Trophoblast cell (in vitro differentiated cells and primary cell): ENCODE results near the gene PTPRT.

Experiments
- DNase-seq, 2 donors: peaks; one replicate each; pipeline ENCODE4 v3.0.0-alpha.2; 2016
- H2AFZ ChIP-seq: 2 replicates; pipeline ENCODE4 v1.6.1; 2013; ENCODE audit warnings: low read length, moderate library complexity, mild to moderate bottlenecking; ENCODE audit not compliant: insufficient read depth, poor library complexity
- H2AK5ac ChIP-seq: 2 replicates; pipeline ENCODE4 v1.6.1; 2013; ENCODE audit warnings: mild to moderate bottlenecking, low read length
- H2BK120ac ChIP-seq: 2 replicates; pipeline ENCODE4 v1.6.1; 2013; ENCODE audit warnings: low read length, mild to moderate bottlenecking, moderate library complexity; ENCODE audit not compliant: insufficient read depth, poor library complexity
- H2BK12ac ChIP-seq: 2 replicates; pipeline ENCODE4 v1.6.1; 2013; ENCODE audit warnings: mild to moderate bottlenecking, low read length, moderate library complexity
- H2BK5ac ChIP-seq: 2 replicates; pipeline ENCODE4 v1.6.1; 2013; ENCODE audit warnings: low read length, low read depth, moderate library complexity, mild to moderate bottlenecking; ENCODE audit not compliant: poor library complexity
- H3K14ac ChIP-seq: 2 replicates; pipeline ENCODE4 v1.6.1; 2013; ENCODE audit warnings: mild to moderate bottlenecking, low read length
- H3K18ac ChIP-seq: 2 replicates; pipeline ENCODE4 v1.6.1; 2013; ENCODE audit warnings: mild to moderate bottlenecking, low read length
- H3K23ac ChIP-seq: 2 replicates; pipeline ENCODE4 v1.6.1; 2013; ENCODE audit warnings: low read length
- H3K27ac ChIP-seq: 2 replicates; pipeline ENCODE4 v1.5.1; 2013; ENCODE audit warnings: low read depth, mild to moderate bottlenecking, inconsistent platforms, low read length, moderate library complexity
- H3K27me3 ChIP-seq: 2 replicates; pipeline ENCODE4 v1.6.1; 2013; ENCODE audit warnings: inconsistent platforms, mild to moderate bottlenecking, low read length, moderate library complexity; ENCODE audit not compliant: insufficient read depth
- H3K36me3 ChIP-seq, 2 experiments: 1 replicate in 1 of 2; 2 replicates in 1 of 2; pipeline ENCODE4 v1.6.1; 2013; ENCODE audit warnings: low read length in 2 of 2, mild to moderate bottlenecking in 2 of 2, moderate library complexity in 1 of 2; ENCODE audit not compliant: insufficient read depth in 2 of 2, control insufficient read depth in 1 of 2
- H3K4ac ChIP-seq: 2 replicates; pipeline ENCODE4 v1.6.1; 2013; ENCODE audit warnings: low read depth, mild to moderate bottlenecking, low read length, moderate library complexity
- H3K4me1 ChIP-seq, 2 experiments: 1 replicate in 1 of 2; 2 replicates in 1 of 2; pipeline ENCODE4 v1.6.1; 2013; ENCODE audit warnings: low read length in 2 of 2, mild to moderate bottlenecking in 2 of 2, moderate library complexity in 1 of 2; ENCODE audit not compliant: insufficient read depth in 2 of 2, control insufficient read depth in 1 of 2
- H3K4me2 ChIP-seq: 2 replicates; pipeline ENCODE4 v1.6.1; 2013; ENCODE audit warnings: inconsistent platforms, mild to moderate bottlenecking, low read length, moderate library complexity
- H3K4me3 ChIP-seq: 2 replicates; pipeline ENCODE4 v1.5.1; 2013; ENCODE audit warnings: mild to moderate bottlenecking, low read depth, low read length, inconsistent platforms
- H3K79me1 ChIP-seq: one replicate; pipeline ENCODE4 v1.6.1; 2013; ENCODE audit warnings: low read length
- H3K79me2 ChIP-seq: 2 replicates; pipeline ENCODE4 v1.6.1; 2013; ENCODE audit warnings: low read length, mild to moderate bottlenecking; ENCODE audit not compliant: control insufficient read depth, insufficient read depth, poor library complexity
- H3K9ac ChIP-seq: 2 replicates; pipeline ENCODE4 v1.6.1; 2013; ENCODE audit warnings: mild to moderate bottlenecking, low read length
- H3K9me3 ChIP-seq: 2 replicates; pipeline ENCODE4 v1.6.1; 2013; ENCODE audit warnings: low read depth, mild to moderate bottlenecking, control low read depth, inconsistent platforms, low read length; ENCODE audit not compliant: insufficient read depth
- H4K12ac ChIP-seq: 2 replicates; pipeline ENCODE4 v1.6.1; 2013; ENCODE audit warnings: low read depth, mild to moderate bottlenecking, low read length, moderate library complexity
- H4K8ac ChIP-seq: 2 replicates; pipeline ENCODE4 v1.6.1; 2013; ENCODE audit warnings: low read depth, mild to moderate bottlenecking, low read length, moderate library complexity
- H4K91ac ChIP-seq: one replicate; pipeline ENCODE4 v1.6.1; 2013; ENCODE audit warnings: low read depth, mild to moderate bottlenecking, low read length, moderate library complexity
- WGBS: extraction: QIAGEN DNeasy Blood & Tissue Kit; methylation state at CpG from one replicate; pipeline ENCODE4 v1.1.7; 2013; ENCODE audit warnings: missing lambda C conversion rate; ENCODE audit not compliant: insufficient read length, insufficient coverage; ENCODE audit errors: extremely low coverage; 5-methylcytosine and 5-hydroxymethylcytosine counted together

Gene PTPRT

DNA sequence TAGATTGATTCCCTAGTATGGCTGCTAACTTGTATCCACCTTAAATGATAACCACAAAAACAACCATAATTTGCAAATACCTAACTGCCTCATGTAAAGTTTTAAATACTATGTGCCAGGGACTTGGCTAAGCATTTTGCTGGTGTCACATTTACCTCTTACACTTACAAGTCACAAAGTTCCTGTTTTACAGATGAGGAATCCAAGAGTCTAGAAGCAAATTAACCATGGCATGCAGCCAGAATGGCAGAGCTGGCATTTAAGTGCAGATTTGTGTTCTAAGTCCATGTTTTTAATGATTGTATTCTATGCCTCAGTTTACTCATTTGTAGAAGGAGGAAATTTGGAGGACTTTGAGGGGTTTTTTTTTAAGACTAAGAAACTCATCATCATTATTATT, 696.7 kb downstream of the PTPRT start:
- Histone ChIP-seq H2AK5ac (no peak overlapping the region), H3K79me2 (no peaks in the 10 kb centered on the region), H3K14ac (no peak overlapping the region), H3K18ac (no peak overlapping the region), H2BK120ac (no peak overlapping the region), H3K4me2 (no peak overlapping the region), H3K79me1 (no peaks in the 10 kb centered on the region), H4K91ac (no peak overlapping the region), H3K27me3 (no peaks in the 10 kb centered on the region), H3K4me3 (no peak overlapping the region), H2AFZ (no peak overlapping the region), H3K4ac (no peak overlapping the region), H4K12ac (no peak overlapping the region), H3K9ac (no peak overlapping the region), H3K27ac (no peak overlapping the region), H4K8ac (no peak overlapping the region), H2BK12ac (no peak overlapping the region), H3K4me1 (no peaks in the 10 kb centered on the region), H3K9me3 (no peaks in the 10 kb centered on the region), H3K36me3 (no peaks in the 10 kb centered on the region), H2BK5ac (no peak overlapping the region), H3K23ac (no peak overlapping the region)
- DNase-seq: no peak

GRCh38 chr20:42492290-42492689, 697.4 kb downstream of the PTPRT start:
- Histone ChIP-seq H3K4me2 (no peak overlapping the region), H2BK12ac (no peak overlapping the region), H2BK120ac (no peak overlapping the region), H3K9me3 (no peaks in the 10 kb centered on the region), H3K27ac (no peak overlapping the region), H3K23ac (no peak overlapping the region), H4K91ac (no peak overlapping the region), H3K27me3 (no peaks in the 10 kb centered on the region), H3K4me1 (no peaks in the 10 kb centered on the region), H2AK5ac (no peak overlapping the region), H3K36me3 (no peaks in the 10 kb centered on the region), H3K14ac (no peak overlapping the region), H2AFZ (no peak overlapping the region), H3K18ac (no peak overlapping the region), H3K79me2 (no peaks in the 10 kb centered on the region), H2BK5ac (no peak overlapping the region), H3K79me1 (no peaks in the 10 kb centered on the region), H3K4ac (no peak overlapping the region), H3K4me3 (no peak overlapping the region), H4K8ac (no peak overlapping the region), H4K12ac (no peak overlapping the region), H3K9ac (no peak overlapping the region)
- whole genome bisulfite sequencing: no CpG with 5 or more reads among the region's 2 CpGs
- DNase-seq: no peak

DNA sequence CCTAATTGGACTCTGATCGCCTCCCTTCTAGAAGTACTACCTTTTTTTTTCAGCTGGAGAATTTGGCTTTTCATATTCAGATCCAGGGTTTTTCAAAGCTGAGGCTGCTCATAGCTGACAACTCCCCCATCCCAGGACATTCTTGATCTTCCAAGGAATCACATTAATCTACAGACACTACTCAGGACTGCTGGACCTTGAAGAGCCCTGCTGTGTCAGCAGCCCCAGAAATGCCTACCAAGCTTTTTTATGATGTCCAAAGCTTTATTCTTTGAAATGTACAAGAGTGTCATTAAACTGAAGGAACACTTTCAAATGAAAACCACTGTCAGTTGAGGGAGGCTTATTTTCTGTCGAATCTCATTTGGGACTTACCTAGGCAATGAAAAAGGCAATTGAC, 704.1 kb downstream of the PTPRT start:
- H3K79me1 ChIP-seq: no peaks in the 10 kb centered on the region
- no peak overlapping the region for H3K4me2 ChIP-seq
- no peak overlapping the region for H3K14ac ChIP-seq
- no peak overlapping the region for H3K23ac ChIP-seq
- no peak overlapping the region for H3K18ac ChIP-seq
- H2AFZ ChIP-seq: no peak overlapping the region
- H2BK120ac ChIP-seq: no peak overlapping the region
- no peaks in the 10 kb centered on the region for H3K27me3 ChIP-seq
- no peak overlapping the region for H3K4ac ChIP-seq
- no peak overlapping the region for H3K9ac ChIP-seq
- H3K9me3 ChIP-seq: no peaks in the 10 kb centered on the region
- H4K12ac ChIP-seq: no peak overlapping the region
- no peaks in the 10 kb centered on the region for H3K4me1 ChIP-seq
- no peak overlapping the region for H2AK5ac ChIP-seq
- H4K8ac ChIP-seq: no peak overlapping the region
- no peaks in the 10 kb centered on the region for H3K79me2 ChIP-seq
- no peak overlapping the region for H4K91ac ChIP-seq
- no peaks in the 10 kb centered on the region for H3K36me3 ChIP-seq
- H2BK5ac ChIP-seq: no peak overlapping the region
- WGBS: no CpG with 5 or more reads among the region's 2 CpGs
- H3K27ac ChIP-seq: no peak overlapping the region
- no peak overlapping the region for H3K4me3 ChIP-seq
- no peak for DNase-seq
- no peak overlapping the region for H2BK12ac ChIP-seq

DNA sequence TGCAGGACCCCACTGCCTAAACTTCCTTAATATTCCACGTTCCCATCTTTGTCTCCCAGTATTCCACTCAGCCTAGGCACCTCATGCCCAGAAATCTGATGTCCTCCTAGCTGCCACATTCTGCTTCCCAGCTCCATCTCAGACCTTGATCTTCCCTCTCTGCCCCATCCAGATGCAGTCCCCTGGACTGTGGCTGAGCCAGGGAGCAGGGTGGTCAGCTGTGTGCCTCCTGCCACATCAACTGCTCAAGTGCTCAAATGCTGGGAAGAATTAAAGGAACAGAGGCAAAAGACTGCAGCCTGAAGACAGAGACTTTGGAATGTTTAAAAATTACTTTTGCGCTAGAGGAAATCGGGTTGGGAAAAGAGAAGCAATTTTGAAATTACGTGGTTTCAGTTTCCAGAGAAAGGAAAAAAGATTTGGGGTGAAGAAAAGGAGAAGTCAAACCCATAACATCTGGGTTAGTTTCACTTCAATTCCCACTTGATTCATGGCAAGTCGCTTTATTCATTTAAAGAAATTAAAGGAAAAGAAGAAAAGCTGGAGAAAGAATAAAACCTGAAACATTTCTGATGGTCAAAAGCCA, 704.8 kb downstream of the PTPRT start:
- H3K18ac ChIP-seq: no peak overlapping the region
- H3K79me2 ChIP-seq: no peaks in the 10 kb centered on the region
- H3K14ac ChIP-seq: no peak overlapping the region
- H2BK12ac ChIP-seq: no peak overlapping the region
- no peak overlapping the region for H2AK5ac ChIP-seq
- H3K23ac ChIP-seq: no peak overlapping the region
- H2BK120ac ChIP-seq: no peak overlapping the region
- H3K4me3 ChIP-seq: no peak overlapping the region
- H3K9me3 ChIP-seq: no peaks in the 10 kb centered on the region
- H3K36me3 ChIP-seq: no peaks in the 10 kb centered on the region
- no peak overlapping the region for H3K27ac ChIP-seq
- no peak overlapping the region for H2BK5ac ChIP-seq
- no peak overlapping the region for H4K91ac ChIP-seq
- no CpG with 5 or more reads among the region's 5 CpGs for WGBS
- no peak overlapping the region for H4K12ac ChIP-seq
- H3K9ac ChIP-seq: peak overlapping the region; percentile 64
- H4K8ac ChIP-seq: no peak overlapping the region
- H3K79me1 ChIP-seq: no peaks in the 10 kb centered on the region
- H3K4ac ChIP-seq: no peak overlapping the region
- H3K4me1 ChIP-seq: no peaks in the 10 kb centered on the region
- H3K27me3 ChIP-seq: no peaks in the 10 kb centered on the region
- no peak overlapping the region for H2AFZ ChIP-seq
- H3K4me2 ChIP-seq: no peak overlapping the region
- DNase-seq: no peak
